Activated B cell treated with CpG ODN at 0.5 μM for 24 hours (primary cell): Measurements from ENCODE around the gene PAX4. TPM values are rescaled to one million over a fixed set of nuclear protein-coding genes. Genes with fewer than 3 reads are reported as not detected.

Source experiments
- ATAC-seq: fragments of 200-7000 bp; cut with Tn5 transposase; one replicate; pipeline ENCODE4 v1.10.0; 2021; ENCODE audit warnings: low read depth, mild to moderate bottlenecking, moderate library complexity
- CTCF ChIA-PET: fragments of 350-600 bp; sonication (Branson Sonifier 250); formaldehyde crosslinking; loops from one replicate; lab custom pipeline; 2021; ENCODE audit warnings: antibody characterized with exemption; lab: Charles Lee
- POLR2A ChIA-PET: fragments of 350-600 bp; sonication (Branson Sonifier 250); formaldehyde crosslinking; loops from one replicate; lab custom pipeline; 2021; ENCODE audit warnings: antibody characterized with exemption; lab: Charles Lee
- DNase-seq: peaks from one replicate; pipeline ENCODE4 v3.0.0; 2022
- H3K27ac Mint-ChIP-seq: one replicate; pipeline ENCODE4 v1.8.0; 2020; ENCODE audit warnings: mixed read lengths
- H3K27me3 Mint-ChIP-seq: one replicate; pipeline ENCODE4 v1.8.0; 2021; ENCODE audit warnings: mixed read lengths
- H3K36me3 Mint-ChIP-seq: one replicate; pipeline ENCODE4 v1.8.0; 2021; ENCODE audit warnings: low read depth, mixed read lengths
- H3K4me1 Mint-ChIP-seq: one replicate; pipeline ENCODE4 v1.8.0; 2021; ENCODE audit warnings: mixed read lengths
- H3K4me3 Mint-ChIP-seq: one replicate; pipeline ENCODE4 v1.8.0; 2020; ENCODE audit warnings: mild to moderate bottlenecking, mixed read lengths
- H3K9me3 Mint-ChIP-seq: one replicate; pipeline ENCODE4 v1.8.0; 2020; ENCODE audit warnings: mixed read lengths
- CTCF ChIP-seq: fragments of 200-600 bp; IDR thresholded peaks from one replicate; pipeline ENCODE4 v1.8.0; 2022; ENCODE audit warnings: antibody characterized with exemption, mild to moderate bottlenecking
- intact Hi-C: fragments of 100-400 bp; cut with micrococcal nuclease; formaldehyde crosslinking; loops from one replicate; pipeline ENCODE4 v1.15.1; 2024
- total RNA-seq: library from RNA; stranded (reverse); gene quantifications from 2 replicates; pipeline ENCODE4 v1.2.3, GENCODE V29; 2022

Gene PAX4
- total RNA-seq, 1 donor from 2014 or later = not detected

GRCh38 chr7:127588019-127588696 lies 29.8 kb downstream of the PAX4 start, which contains the start of gene ARF5:
Gene ARF5, plus strand, starts transcription at chr7:127588411. Its CDS starts 88 bp downstream, at chr7:127588499.
- no peaks in the 10 kb centered on the region for H3K9me3 Mint-ChIP-seq
- ChIA-PET POLR2A (interaction anchor here (0.6 to 1.9 kb wide), 2 partner anchors 63 to 196 kb away, joined by 5 to 10 read pairs; partner anchors contain the start of gene ZNF800), CTCF (no interaction called here)
- peak; percentile 90 for DNase-seq
- intact Hi-C loops = loop anchor here (1.0 to 10.0 kb wide), 3 partner anchors 63 to 519 kb away; no protein-coding TSS in a partner anchor
- no peak for TF ChIP-seq CTCF
- ATAC-seq = peak; percentile 84
- H3K27ac Mint-ChIP-seq = peak within 1 kb of the TSS; percentile 80
- no peaks in the 10 kb centered on the region for H3K27me3 Mint-ChIP-seq
- H3K4me3 Mint-ChIP-seq = peak within 1 kb of the TSS; percentile 98
- peaks cover 35% of the 10 kb centered on the region for H3K36me3 Mint-ChIP-seq
- peaks cover 49% of the 10 kb centered on the region for H3K4me1 Mint-ChIP-seq

- POLR2A ChIA-PET = interaction anchor here (1.9 kb wide), 1 partner anchor 63 kb away, joined by 10 read pairs; no protein-coding TSS in a partner anchor
- no peak for TF ChIP-seq CTCF
- no peaks in the 10 kb centered on the region for H3K27me3 Mint-ChIP-seq
- ATAC-seq = no peak
- DNase-seq = no peak
- H3K27ac Mint-ChIP-seq = peak overlapping the region; percentile 59
- H3K9me3 Mint-ChIP-seq = no peaks in the 10 kb centered on the region
- peaks cover 54% of the 10 kb centered on the region for H3K4me1 Mint-ChIP-seq
- H3K4me3 Mint-ChIP-seq = peak overlapping the region; percentile 98
- intact Hi-C loops = loop anchor here (1.0 to 10.0 kb wide), 3 partner anchors 64 to 520 kb away; no protein-coding TSS in a partner anchor
- peaks cover 40% of the 10 kb centered on the region for H3K36me3 Mint-ChIP-seq
- CTCF ChIA-PET = no interaction called here
Measured at GRCh38 chr7:127587663-127588018, 30.3 kb downstream of the PAX4 start.

GRCh38 chr7:127586346-127586745 lies 31.6 kb downstream of the PAX4 start:
- no peak for DNase-seq
- Mint-ChIP-seq H3K27me3 (no peaks in the 10 kb centered on the region), H3K27ac (peak overlapping the region; percentile 12), H3K4me1 (peaks cover 67% of the 10 kb centered on the region), H3K36me3 (peaks cover 45% of the 10 kb centered on the region), H3K4me3 (peak overlapping the region; percentile 89), H3K9me3 (no peaks in the 10 kb centered on the region)
- ChIA-PET CTCF (no interaction called here), POLR2A (interaction anchor here (1.3 to 2.5 kb wide), 3 partner anchors 26 to 193 kb away, joined by 3 to 12 read pairs (median 8); partner anchors contain the start of gene ZNF800)
- TF ChIP-seq CTCF = no peak
- no peak for ATAC-seq
- intact Hi-C loops = loop anchor here (5.0 to 10.0 kb wide), 2 partner anchors 242 to 521 kb away; no protein-coding TSS in a partner anchor

GRCh38 chr7:127585044-127585953 lies 32.6 kb downstream of the PAX4 start, which contains the start of gene GCC1:
Gene GCC1, minus strand, starts transcription at chr7:127585596. Its CDS starts 414 bp downstream, at chr7:127585182.
- Mint-ChIP-seq H3K4me1 (peaks cover 76% of the 10 kb centered on the region), H3K4me3 (peak within 1 kb of the TSS; percentile 89), H3K27me3 (no peaks in the 10 kb centered on the region), H3K9me3 (no peaks in the 10 kb centered on the region), H3K27ac (peak within 1 kb of the TSS; percentile 79), H3K36me3 (peaks cover 45% of the 10 kb centered on the region)
- DNase-seq (peak; percentile 98), ATAC-seq (peak; percentile 78)
- intact Hi-C loops = loop anchor here (1.0 to 10.0 kb wide), 5 partner anchors 67 to 522 kb away; partner anchors contain the start of gene SND1
- ChIA-PET CTCF (no interaction called here), POLR2A (interaction anchor here (0.5 to 2.5 kb wide), 6 partner anchors 8 to 762 kb away, joined by 3 to 12 read pairs (median 4); partner anchors contain the start of gene ZNF800)
- TF ChIP-seq CTCF = no peak
